OCI-M2 (cell line): ENCODE measurements around the gene C4A.
"Not testable (repeated sequence)": the region's sequence is repeated elsewhere in the genome, so short reads cannot be mapped to it uniquely, and the experiment has no call there.

Experiments
- DNase-seq: peaks from one replicate; lab custom pipeline; 2025; ENCODE audit not compliant: unreplicated experiment; lab: John Stamatoyannopoulos, UW

Gene C4A

DNA sequence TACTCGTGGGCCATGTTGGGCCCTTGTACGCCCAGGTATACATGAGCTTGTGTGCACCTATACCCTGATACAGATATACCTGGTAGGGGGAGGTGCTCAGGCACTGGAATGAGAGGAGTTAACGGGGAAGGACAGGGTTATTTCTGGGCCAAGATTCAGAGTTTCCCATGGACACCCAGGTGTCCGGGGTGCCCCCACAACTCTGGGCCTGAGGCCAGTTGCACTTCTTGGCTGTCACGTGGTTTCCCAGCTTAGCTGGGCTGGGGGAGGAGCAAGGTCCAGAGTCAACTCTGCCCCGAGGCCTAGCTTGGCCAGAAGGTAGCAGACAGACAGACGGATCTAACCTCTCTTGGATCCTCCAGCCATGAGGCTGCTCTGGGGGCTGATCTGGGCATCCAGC is at the start of gene C4A:
TSS of gene C4A (plus strand) at position 314 of the 400 bp plus-strand sequence. CDS start at position 365, 51 bp downstream.
- DNase-seq = not testable (repeated sequence)

DNA sequence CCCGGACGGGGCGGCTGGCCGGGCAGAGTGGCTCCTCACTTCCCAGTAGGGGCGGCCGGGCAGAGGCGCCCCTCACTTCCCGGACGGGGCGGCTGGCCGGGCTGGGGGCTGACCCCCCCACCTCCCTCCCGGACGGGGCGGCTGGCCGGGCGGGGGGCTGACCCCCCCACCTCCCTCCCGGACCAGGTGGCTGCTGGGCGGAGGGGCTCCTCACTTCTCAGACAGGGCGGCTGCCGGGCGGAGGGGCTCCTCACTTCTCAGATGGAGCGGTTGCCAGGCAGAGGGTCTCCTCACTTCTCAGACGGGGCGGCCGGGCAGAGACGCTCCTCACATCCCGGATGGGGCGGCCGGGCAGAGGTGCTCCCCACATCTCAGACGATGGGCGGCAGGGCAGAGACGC is 49.7 kb upstream of the C4A start:
- not testable (repeated sequence) for DNase-seq

DNA sequence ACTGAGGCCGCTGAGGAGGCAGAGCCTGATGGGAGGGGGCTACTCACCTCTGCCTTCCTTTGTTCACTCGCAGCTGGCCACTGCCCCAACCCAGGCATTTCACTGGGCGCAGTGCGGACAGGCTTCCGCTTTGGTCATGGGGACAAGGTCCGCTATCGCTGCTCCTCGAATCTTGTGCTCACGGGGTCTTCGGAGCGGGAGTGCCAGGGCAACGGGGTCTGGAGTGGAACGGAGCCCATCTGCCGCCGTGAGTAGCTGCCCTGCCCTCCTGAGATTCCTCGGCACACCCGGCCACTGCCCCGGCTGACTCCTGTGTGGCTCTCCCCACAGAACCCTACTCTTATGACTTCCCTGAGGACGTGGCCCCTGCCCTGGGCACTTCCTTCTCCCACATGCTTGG is 48.3 kb upstream of the C4A start:
- DNase-seq = no peak

DNA sequence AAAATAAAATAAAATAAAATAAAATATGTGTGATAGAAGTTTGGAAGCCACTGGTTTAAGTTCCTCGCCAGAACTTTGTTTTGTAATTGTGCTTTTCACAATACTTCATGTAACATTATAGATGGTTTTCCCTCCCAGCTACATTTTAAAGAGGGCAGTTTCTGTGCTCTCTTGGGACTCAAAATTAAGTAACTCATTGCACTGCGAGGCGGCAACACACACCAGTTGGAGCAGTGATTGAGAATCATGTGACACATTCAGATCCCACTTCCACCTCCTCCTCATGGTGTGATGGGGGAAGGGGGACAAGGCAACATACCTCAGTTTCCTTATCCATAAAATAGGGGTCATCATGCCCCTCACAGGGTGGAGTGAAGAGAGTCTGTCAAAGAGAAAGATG is 46.8 kb upstream of the C4A start:
- no peak for DNase-seq

DNA sequence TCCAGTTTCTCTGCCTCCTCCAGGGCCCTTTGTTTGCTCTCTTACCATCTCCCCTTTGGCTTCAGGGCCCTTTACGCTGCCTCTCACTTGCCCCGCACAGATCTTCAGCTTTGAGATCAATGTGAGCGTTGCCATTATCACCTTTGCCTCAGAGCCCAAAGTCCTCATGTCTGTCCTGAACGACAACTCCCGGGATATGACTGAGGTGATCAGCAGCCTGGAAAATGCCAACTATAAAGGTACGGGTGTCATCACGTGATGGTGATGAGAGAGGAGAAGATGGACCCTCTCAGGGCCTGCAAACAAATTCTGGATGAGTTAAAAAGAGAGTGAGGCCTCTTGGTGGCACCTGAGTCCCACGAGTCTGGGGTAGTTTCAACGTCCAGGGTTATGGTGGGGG is 46.0 kb upstream of the C4A start:
- DNase-seq = no peak

DNA sequence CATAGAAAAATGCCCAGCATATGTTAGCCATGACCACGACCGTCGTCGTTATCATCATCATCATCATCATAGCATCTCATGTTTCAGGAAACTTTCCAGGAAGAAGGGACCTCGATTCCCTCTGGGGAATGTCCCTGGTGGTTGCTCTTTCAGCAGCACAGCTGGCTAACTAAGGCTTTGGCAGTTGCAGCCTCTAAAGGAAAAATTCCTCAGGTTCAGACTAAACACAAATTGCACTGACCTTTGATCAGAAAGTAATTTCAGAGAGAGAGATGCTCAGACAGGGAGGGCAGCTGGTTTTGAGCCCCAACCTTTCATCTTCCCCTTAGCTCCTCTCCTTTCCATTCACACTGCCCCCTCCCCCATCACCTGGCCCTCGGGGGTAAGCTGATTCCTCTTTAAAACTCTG is 41.6 kb upstream of the C4A start:
- no peak for DNase-seq

DNA sequence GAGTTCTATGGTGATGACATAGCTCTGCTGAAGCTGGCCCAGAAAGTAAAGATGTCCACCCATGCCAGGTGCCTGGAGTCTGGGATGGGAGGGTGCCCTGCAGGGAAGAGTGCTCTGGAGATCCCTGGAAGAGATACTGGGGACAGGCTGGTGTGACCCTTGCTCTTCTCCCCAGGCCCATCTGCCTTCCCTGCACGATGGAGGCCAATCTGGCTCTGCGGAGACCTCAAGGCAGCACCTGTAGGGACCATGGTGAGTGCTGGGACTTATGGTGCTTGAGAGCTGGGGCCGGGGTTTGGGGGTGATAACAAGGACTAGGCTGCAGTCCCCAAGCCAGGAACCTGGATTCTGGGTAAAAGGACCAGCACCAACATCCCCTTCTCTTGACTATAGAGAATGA is 38.1 kb upstream of the C4A start:
- no peak for DNase-seq

DNA sequence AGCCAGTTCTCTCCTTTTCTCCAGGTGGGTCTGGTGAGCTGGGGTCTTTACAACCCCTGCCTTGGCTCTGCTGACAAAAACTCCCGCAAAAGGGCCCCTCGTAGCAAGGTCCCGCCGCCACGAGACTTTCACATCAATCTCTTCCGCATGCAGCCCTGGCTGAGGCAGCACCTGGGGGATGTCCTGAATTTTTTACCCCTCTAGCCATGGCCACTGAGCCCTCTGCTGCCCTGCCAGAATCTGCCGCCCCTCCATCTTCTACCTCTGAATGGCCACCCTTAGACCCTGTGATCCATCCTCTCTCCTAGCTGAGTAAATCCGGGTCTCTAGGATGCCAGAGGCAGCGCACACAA is 36.7 kb upstream of the C4A start:
- DNase-seq = no peak

DNA sequence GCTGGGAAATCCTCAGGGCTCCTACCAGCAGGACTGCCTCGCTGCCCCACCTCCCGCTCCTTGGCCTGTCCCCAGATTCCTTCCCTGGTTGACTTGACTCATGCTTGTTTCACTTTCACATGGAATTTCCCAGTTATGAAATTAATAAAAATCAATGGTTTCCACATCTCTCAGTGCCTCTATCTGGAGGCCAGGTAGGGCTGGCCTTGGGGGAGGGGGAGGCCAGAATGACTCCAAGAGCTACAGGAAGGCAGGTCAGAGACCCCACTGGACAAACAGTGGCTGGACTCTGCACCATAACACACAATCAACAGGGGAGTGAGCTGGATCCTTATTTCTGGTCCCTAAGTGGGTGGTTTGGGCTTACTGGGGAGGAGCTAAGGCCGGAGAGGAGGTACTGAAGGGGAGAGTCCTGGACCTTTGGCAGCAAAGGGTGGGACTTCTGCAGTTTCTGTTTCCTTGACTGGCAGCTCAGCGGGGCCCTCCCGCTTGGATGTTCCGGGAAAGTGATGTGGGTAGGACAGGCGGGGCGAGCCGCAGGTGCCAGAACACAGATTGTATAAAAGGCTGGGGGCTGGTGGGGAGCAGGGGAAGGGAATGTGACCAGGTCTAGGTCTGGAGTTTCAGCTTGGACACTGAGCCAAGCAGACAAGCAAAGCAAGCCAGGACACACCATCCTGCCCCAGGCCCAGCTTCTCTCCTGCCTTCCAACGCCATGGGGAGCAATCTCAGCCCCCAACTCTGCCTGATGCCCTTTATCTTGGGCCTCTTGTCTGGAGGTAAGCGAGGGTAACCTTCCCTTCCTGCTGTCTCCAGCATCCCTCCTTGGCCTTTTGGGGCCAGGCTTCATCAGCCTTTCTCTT is 36.1 kb upstream of the C4A start, which contains the start of gene CFB:
TSS of gene CFB (plus strand) at position 589 of the 863 bp plus-strand sequence. CDS start at position 716, 127 bp downstream.
- DNase-seq = no peak

DNA sequence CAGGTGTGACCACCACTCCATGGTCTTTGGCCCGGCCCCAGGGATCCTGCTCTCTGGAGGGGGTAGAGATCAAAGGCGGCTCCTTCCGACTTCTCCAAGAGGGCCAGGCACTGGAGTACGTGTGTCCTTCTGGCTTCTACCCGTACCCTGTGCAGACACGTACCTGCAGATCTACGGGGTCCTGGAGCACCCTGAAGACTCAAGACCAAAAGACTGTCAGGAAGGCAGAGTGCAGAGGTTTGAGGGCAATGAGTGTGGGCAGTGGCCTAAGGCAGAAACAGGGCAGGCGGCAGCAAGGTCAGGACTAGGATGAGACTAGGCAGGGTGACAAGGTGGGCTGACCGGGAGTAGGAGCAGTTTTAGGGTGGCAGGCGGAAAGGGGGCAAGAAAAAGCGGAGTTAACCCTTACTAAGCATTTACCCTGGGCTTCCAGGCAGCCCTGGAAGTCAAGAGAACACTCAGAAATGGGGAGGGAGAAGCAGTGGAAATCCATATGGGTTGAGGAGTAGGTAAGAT is 35.4 kb upstream of the C4A start:
- no peak for DNase-seq

DNA sequence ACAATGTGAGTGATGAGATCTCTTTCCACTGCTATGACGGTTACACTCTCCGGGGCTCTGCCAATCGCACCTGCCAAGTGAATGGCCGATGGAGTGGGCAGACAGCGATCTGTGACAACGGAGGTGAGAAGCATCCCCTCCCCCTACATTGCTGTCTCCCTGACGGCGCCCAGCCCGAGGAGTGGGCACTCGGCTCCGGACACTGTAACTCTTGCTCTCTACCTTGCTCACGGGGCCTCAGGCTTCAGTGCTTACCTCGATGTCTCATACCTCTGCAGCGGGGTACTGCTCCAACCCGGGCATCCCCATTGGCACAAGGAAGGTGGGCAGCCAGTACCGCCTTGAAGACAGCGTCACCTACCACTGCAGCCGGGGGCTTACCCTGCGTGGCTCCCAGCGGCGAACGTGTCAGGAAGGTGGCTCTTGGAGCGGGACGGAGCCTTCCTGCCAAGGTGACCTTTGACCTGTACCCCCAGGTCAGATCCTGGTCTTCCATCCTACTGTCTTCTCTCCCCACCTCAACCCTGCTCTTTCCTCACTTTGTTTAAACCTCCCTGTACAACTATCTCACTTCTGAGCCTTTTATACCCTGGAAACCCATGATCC is 34.7 kb upstream of the C4A start:
- no peak for DNase-seq

DNA sequence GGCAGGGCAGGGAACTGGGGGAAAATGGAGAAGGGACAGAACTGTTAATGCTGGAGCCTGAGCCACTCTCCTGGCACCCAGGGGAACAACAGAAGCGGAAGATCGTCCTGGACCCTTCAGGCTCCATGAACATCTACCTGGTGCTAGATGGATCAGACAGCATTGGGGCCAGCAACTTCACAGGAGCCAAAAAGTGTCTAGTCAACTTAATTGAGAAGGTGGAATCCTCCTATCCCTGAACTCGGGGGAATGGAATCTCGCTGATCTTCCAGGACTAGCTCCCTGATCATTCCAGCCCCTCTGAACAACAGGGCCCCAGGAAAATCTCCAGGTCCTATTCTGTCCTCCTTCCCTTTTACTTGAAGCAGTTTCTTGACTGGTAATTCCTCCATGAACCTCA is 34.0 kb upstream of the C4A start:
- no peak for DNase-seq

DNA sequence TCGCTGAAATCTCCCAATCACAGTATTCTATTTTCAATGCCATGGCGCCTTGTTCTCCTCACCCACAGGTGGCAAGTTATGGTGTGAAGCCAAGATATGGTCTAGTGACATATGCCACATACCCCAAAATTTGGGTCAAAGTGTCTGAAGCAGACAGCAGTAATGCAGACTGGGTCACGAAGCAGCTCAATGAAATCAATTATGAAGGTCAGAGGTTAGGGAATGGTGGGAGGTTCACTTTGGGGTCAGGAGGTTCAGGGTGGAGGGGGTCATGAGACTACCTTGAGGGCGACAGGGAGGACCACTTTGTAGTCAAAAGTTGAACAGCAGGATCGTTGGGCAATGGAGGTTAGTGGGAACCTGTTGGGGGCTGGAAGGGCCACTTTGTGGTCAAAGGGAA is 33.6 kb upstream of the C4A start:
- DNase-seq = no peak

DNA sequence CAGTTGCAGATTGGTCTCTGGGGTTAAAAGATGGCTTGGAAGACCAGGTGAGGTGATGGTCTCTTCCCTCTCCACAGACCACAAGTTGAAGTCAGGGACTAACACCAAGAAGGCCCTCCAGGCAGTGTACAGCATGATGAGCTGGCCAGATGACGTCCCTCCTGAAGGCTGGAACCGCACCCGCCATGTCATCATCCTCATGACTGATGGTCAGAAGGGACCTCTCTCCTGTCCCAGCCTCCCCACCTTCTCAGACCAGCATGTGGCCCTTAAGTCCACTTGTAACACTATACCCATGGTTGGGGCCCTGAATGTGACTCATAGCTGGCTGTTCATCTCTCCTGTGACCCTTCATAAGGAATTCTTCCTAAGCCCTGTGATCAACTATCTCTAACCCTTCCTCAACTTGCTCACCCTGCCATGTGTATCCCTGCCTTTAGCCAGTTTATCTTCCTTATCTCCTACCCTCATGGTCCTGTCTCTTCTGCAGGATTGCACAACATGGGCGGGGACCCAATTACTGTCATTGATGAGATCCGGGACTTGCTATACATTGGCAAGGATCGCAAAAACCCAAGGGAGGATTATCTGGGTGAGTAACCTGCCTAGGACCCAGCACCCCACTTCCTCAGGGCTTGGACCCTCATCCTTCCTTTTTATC is 33.0 kb upstream of the C4A start:
- DNase-seq = no peak

DNA sequence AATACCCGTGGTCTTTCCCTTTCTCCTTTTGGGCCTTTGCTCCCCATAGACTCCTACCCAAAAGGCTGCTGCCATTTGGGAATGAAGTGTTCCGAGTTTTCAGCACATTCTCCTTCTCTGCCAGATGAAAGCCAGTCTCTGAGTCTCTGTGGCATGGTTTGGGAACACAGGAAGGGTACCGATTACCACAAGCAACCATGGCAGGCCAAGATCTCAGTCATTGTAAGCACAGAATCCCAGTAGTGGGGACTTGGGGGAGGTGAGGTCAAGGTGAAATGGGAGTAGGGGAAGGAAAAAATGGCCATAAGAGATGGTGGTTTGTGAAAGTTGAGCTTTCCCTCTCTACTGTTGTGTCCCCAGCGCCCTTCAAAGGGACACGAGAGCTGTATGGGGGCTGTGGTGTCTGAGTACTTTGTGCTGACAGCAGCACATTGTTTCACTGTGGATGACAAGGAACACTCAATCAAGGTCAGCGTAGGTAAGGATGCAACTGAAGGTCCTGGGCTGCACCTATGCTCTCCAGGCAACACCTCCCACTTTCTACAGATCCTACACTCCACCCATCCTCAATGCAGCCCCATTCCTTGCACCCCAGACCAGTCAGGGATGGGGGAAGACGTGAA is 31.8 kb upstream of the C4A start:
- no peak for DNase-seq

DNA sequence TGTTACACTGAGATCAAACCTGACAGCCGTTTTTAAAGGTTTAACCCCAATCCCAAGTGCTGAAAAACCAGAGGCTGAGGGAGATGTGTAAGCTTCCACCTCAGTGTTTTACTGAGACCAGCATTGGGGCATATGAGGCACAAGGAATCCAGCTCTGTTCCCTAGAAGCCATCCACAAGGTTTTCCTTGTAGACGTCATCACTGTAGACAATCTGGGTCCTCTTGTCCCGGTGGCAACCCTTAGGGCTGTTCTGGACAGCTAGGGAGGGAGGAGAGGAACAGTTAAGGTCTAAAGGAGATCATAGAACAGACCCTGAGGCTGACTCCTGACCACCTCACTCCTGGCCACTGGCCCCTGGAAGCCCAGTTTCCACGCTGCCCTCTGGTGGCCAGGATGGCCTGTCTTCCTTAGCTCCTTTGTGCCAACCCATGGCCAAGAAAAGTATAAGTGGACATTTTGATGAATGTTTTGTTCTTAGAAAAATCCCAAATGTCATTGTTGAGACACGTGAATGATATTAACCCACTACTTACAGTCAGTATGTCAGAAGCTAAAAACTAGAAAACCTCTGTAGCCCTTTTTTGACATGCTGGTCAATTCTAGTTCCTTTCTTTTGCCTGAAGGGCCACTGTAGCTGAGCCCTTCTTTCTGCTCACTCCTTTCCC is 29.6 kb upstream of the C4A start:
- no peak for DNase-seq

DNA sequence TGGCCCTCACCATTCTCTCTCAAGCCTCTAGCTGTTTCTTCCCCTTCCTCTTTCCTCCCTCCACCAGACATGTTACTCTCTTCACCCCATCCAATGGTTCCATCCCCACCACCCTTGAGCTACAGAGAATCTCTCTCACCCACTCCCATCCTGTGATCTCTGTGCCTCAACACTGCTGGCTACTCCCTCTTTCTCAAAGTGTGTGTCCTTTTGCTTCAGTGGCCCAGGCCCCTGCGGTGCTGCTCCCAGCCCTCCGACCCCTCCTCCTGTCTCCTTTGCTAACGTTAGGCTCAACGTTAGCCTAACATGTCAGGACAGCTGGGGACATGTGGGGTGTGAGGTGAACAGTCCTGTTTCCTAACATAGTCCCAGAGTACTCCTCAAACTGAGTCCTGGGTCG is 29.0 kb upstream of the C4A start:
- DNase-seq = no peak

DNA sequence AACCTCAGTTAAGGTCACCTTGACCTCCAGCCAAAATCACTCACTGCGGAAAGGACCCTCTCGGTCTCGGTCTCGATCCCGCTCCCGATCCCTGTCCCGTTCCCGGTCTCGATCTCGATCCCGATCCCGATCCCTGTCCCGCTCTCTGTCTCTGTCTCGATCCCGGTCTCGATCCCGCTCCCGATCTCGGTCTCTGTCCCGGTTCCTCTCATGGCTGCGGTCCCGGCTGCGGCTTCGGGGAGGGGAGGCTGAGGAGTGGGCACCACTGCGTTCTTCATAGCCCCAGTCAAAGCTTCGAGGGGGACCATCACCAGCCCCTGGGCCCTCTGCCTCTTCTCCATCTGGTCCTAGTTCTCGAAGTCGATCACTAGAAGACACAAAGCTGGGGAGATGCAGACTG is 27.3 kb upstream of the C4A start:
- DNase-seq = no peak

DNA sequence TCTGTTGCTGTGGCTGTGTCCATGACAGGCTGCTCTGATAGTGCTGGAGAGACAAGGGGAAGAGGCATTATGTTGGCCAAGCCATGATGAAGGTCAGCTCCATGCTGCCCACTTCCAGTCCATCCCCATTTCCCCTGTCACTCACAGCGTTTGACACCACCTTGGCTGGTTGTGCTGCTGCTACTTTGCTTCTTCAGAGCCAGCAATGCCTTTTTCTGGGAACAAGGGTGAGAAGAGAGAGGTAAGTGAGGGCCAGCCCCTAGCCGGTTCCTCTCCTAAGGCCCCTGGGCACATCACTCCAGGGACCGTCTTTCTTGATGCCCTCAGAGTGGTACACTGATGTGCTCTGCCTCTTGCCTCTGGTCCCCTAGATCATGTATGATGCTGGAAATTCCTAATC is 25.1 kb upstream of the C4A start:
- no peak for DNase-seq

DNA sequence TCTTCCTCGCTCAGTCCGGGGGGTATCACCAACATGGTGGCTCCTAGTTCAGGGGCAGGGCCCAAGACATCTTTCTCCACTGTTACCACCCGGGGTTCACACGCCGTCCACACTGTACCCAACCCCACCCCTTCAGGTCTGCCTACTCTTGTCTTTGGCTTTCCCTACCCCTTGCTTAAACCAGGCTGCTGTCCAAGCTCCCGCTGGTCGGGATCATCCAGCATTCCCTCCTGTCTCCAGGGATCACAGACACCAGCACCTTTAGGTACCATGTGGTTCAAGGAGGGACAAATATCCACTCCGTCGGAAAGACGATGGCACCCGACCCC is 23.5 kb upstream of the C4A start:
- DNase-seq = no peak
